SH-SY5Y (cell line): ENCODE data around the gene ASB2.

Source experiments
- GATA2 ChIP-seq: IDR thresholded peaks from 2 replicates; pipeline ENCODE4 v1.6.1; 2011; ENCODE audit warnings: mild to moderate bottlenecking, low read depth, low read length
- GATA3 ChIP-seq: IDR thresholded peaks from 2 replicates; pipeline ENCODE4 v1.6.1; 2011; ENCODE audit warnings: low read depth, mild to moderate bottlenecking, low read length, moderate library complexity

GRCh38 chr14:93954516-93954830, 21.9 kb downstream of the ASB2 start:
- TF ChIP-seq GATA2 (no peak), GATA3 (no peak)
